GM10847 (cell line): ENCODE results near the gene CLIC4.

Experiments
- POLR2A ChIP-seq: IDR thresholded peaks from 2 replicates; pipeline ENCODE4 v1.6.1; 2011; ENCODE audit not compliant: insufficient read length; ENCODE audit errors: extremely low read depth

CLIC4 gene

DNA sequence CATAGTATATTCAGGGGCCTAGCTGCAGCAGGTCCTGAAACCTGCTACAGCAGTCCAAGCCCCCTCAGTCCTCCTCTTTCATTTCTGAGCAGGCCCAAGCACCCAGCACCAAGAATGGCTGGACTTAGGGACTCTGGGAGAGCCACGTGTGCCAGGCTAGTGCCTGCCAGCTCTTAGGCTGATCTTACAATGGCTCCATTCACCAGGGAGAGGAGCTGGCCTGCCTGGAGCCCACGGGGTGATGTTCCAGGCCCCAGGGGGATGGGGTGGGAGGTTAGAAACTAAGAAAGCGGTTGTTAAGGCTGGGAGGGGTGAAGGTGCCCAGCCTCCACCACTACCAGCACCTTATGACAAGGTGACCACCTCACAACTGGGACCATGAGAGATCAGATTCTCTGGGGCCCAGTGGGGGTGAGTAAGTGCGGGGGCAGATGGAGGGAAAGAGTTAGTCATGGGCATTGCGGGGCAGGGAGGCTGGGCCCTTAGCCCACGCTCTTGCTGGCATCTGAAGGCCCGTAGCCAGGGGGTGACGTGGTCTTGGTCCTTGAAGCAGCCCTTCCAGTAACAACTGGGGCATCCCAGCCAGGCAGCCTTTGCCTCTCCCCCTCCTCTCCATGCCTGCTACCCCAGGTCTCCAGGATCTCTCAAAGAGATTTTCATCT is 30.3 kb upstream of the CLIC4 start:
- TF ChIP-seq POLR2A: no peak

DNA sequence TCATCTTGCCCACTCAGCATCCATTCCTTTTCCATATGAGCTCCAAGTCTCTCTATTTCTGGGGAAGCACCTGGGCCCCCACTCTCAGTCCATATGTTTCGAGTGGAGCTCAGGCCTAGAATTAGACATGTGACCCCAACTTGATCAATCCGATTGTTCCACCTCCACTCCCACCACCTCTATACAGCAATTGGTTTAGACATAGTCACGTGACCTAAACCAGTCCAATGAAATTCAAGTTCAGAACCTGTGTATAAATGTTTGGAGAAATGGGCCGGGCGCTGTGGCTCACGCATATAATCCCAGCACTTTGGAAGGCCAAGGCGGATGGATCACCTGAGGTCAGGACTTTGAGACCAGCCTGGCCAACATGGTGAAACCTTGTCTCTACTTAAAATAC is 29.6 kb upstream of the CLIC4 start:
- no peak for TF ChIP-seq POLR2A

DNA sequence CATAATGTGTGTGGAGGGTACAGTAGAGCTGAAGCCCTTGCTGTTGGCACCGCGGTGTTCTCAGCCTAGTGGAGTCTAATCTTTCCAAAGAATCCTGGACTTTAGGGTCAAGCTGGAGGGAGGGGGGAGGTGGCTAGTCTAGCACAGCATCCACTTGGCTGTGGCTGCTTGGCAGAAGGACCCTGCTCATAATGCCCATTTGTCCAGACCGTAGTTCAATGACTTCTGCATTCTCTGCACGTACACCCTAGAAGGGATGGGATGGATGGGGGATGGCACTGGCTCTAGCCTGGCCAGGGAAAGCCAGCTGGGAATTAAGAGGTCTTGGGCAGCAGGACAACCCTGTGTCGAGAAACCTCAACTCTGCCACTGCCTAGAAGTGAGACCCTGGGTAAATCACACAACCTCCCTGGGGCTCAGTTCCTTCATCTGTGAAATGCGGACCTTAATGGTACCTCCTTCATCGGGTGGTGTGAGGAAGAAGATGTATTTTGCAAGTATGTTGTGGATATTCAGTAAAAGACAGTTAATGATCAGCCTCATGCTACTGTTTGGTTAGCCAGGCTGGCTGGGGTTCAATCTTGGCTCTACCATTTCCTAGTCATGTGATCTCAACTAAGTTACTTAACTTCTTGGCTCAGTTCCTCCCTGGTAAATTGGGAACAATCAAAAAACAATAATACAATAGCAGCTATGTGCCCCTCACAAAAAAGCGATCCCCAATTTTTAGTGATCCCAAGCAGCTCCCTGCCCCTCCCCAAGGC is 27.2 kb upstream of the CLIC4 start:
- no peak for TF ChIP-seq POLR2A

DNA sequence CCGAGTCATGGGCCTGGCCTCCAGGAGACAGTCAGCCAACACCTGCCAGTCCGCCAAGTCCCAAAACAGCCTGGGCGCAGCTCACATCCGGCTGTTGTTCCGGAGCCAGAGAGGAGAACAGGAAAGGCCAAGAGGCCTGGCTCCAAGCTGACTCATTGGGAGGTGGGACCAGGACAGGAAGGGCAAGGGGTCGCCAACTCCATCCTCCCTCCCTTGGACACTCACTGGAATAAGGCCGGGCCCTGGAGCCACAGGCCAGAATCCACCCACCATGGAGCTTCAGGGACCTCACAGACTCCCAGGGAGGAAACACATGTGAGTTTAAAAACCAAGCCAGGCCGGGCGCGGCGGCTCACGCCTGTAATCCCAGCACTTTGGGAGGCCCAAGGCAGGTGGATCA is 25.1 kb upstream of the CLIC4 start:
- no peak for TF ChIP-seq POLR2A

DNA sequence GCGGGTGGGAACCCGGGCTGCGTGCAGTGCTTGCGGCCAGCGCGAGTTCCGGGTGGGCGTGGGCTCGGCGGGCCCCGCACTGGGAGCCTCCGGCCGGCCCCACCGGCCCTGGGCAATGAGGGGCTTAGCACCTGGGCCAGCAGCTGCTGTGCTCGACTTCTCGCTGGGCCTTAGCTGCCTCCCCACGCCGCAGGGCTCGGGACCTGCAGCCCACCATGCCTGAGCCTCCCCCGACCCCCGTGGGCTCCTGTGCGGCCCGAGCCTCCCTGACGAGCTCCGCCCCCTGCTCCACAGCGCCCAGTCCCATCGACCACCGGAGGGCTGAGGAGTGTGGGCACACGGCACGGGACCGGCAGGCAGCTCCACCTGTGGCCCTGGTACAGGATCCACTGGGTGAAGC is 23.7 kb upstream of the CLIC4 start:
- TF ChIP-seq POLR2A: no peak

DNA sequence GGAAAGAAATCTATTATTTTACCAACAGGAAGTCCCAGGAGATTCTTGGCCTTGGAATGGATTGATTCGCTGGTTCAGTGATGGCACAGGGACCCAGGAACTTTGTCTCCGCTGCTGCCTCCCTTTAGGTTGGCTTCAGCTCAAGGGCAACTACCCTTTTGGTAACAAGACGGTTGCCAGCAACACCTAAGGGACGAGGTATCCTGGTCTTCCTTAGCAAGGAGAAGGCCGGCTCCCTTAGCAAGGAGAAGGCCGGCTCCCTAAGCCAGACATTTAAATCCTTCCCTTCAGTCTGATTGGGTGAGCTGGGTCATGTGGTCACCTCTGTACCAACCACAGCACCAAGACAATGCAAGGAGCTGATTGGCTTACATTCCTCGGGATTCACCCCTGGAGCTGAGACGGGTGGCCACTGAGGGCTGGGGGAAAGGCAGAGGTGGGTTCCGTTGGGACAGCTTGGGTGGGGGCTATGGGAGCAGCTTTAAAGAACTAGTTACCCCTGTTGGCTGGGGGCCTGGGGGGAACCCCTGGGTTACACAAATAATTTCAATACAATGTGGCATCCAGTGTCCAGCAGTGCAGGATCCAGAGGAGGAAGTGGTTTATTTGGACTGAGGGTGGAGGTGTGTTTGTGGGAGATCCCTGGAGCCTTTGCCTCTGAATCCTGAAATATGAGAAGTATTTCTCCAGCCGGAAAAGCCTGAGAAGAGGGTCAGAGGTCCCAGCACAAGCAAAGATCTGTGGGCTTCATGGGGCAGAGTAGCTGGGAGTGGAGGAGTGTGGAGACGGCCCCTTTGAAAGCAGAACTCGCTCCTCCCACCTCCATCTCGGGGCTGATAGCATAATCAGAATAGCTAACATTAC is 20.7 kb upstream of the CLIC4 start:
- TF ChIP-seq POLR2A: no peak

DNA sequence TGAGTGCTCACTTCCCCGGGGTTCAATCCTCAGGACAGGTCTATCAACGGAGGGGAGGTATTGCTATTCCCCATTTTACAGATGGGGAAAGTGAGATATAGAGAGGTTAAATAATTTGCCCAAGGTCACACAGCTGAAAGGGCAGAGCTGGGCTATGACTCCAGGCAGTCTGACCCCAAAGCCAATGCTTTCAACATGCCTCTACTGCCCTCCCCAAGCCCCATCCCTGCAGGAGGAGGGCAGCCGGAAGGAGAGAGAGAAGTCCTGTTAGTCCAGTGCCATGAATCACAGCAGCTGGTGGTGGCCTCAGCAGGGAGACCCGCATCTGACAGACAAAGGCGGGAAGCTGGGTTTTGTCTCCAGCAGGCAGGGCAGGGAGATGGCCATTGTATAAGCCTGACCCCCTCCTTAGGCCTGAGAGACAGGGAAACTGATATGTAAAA is 20.0 kb upstream of the CLIC4 start:
- no peak for TF ChIP-seq POLR2A

DNA sequence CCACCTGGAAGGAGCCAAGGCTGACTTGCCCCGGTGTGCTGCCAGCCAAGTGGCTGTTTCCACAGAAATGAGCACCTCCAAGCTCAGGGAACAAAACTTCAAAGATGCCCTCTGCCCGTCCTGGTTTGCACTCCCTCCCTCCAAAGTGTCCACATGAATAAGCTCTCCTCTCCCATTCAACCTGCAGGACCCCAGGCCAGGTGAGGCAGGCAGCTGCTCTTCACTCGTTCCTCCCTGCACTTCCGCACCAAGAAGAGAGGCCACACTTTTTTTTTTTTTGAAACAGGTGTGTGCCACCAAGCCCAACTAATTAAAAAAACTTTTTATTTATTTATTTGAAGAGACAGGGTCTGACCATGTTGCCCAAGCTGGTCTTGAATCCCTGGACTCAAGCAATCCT is 18.5 kb upstream of the CLIC4 start:
- no peak for TF ChIP-seq POLR2A

DNA sequence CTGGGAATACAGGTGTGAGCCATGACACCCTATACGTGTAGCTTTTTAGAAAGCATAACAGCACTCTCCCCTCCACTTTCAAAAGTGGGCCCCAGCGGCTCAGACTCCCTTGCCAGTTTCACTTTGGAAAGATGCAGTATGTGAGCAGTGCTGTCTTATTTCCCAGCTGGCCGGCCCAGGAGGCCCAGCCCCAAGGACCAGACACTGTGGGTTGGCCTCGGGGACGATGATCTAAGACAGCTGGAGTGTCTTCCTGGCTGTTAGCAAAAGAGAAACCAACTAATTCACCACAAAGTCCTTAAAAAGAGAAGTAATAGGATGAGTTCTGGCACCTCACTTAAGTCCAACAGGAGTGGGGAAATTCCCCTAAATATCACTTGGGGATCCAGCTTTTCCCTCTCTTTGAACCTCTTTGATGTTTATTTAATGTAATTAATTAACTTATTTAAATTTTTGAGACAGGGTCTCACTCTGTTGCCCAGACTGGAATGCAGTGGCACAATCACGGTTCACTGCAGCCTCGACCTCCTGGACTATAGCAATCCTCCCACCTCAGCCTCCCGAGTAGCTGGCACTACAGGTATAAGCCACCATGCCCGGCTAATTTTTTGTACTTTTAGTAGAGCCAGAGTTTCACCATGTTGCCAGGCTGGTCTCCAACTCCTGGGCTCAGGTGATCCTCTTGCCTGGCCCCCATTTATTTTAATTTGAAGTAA is 17.6 kb upstream of the CLIC4 start:
- TF ChIP-seq POLR2A: no peak

DNA sequence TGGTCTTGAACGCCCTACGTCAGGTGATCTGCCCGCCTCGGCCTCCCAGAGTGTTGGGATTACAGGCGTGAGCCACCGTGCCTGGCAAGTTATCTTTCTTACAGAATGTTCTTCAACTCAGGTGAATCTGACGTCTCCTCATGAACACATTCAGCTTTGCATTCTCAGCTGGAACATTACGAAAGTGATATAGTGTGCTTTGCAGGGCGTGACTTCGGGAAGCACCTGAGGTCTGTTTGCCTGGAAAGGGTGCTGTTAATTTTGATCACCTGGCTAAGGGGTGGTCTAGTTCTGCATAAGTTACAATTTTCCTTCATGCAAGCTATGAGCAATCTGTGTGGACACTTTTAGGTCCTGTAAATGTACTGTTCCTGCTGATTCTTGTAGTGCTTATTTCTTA is 16.3 kb upstream of the CLIC4 start:
- TF ChIP-seq POLR2A: no peak

DNA sequence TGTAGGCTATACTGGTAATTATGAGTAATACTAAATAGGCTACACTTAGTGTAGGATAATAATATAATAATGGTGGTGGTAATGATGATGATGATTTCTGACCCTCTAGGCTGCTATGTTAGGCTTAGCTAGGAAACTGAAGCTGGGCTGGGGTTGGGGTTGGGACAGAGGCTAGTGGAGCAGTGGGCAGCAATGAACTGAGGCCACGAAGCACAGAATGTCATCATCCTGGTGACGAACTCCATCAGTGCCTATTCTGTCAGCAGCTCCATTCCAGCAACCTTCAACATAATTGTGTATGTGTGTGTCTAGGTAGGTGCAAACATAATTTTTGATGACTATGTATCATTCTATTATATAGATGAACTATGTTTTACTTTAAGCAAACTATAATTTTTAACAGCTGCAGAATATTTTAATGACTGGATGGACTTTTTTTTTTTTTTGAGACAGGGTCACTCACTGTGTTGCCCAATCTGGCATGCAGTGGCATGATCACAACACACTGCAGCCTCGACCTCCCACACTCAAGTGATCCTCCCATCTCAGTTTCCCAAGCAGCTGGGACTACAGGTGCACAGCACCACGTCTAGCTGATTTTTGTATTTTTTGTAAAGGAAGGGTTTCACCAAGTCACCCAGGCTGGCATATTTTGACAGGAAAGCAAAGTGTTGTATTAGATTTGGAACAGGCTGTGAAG is 12.9 kb upstream of the CLIC4 start:
- no peak for TF ChIP-seq POLR2A

DNA sequence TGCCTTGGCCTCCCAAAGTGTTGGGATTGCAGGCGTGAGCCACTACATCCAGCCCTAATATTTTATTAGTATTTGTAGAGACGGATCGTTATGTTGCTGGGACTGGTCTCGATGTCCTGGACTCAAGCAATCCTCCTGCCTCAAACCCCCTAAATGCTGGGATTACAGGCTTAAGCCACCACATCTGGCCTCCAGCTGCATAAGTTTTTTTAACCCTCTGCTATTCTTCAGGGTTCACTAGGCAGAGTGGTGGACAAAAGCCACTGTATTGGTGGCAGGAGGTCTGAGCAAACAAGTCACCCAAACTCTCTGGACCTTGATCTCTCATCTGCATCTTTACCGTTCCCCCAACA is 10.1 kb upstream of the CLIC4 start:
- no peak for TF ChIP-seq POLR2A

DNA sequence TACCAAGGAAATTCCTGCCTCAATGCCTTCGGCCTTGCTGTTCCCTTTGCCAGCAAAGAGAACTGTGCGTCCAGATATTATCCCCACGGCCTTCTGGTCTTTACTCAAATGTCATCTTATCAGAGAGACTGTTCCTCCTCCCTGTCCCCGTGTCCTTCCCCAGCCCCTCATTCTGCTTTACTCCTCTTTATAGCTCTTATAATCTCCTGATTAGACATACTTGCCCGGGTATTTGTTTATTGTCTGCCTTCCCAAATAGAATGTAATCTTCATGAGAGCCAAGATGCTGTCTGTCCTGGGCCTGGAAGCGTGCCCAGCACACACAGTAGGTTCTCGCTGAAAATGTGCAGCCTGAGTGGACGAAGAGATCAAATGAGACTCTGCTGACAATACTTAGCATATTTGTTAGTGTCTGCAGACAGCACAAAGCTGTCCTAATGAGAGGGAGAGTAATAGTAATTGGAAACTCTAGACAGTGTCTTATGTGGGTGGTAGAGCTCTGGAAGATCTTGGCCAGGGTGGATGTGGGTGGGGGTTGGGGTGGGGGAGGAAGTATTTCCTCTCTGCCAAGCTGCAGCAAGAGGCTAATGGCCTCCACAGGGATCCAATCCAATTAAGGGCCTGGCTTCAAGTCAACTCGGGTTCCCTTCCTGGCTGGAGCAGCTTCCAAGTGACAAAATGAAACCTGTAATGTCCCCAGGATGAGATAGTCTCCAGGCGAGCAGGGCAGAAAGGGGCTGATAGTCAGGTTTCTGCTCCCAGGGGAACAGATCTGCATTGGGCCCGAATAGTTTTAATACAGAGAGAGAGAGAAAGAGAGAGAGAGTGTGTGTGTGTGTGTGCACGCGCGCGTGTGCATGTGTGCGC is 9.5 kb upstream of the CLIC4 start:
- TF ChIP-seq POLR2A: no peak
